GM19351 (cell line): ENCODE data around the gene RPEL1.
"Not testable (repeated sequence)": the region's sequence is repeated elsewhere in the genome, so short reads cannot be mapped to it uniquely, and the experiment has no call there.

Experiments
- ATAC-seq: cut with Tn5 transposase; IDR thresholded peaks from one replicate; pipeline ENCODE4 v1.9.1; 2021; ENCODE audit warnings: mild to moderate bottlenecking, moderate library complexity; ENCODE audit not compliant: unreplicated experiment

The RPEL1 gene

DNA sequence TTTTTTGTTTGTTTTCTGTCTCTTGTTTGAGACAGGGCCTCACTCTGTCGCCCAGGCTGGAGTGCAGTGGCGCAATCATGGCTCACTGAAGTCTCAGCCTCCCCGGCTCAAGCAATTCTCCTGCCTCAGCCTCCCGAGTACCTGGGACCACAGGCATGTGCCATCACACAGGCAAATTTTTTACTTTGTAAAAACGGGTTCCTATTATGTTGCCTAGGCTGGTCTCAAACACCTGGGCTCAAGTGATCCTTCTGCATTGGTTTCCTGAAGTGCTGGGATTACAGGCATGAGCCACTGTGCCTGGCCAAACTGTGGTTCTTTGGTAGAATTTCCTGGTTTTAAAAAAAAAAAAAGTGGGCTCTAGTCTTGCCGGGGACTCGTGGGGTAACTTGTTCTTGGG, at the start of gene RPEL1:
TSS of gene RPEL1 (plus strand) at position 301 of the 400 bp plus-strand sequence. CDS start 110 bp downstream, outside the sequence.
- not testable (repeated sequence) for ATAC-seq

DNA sequence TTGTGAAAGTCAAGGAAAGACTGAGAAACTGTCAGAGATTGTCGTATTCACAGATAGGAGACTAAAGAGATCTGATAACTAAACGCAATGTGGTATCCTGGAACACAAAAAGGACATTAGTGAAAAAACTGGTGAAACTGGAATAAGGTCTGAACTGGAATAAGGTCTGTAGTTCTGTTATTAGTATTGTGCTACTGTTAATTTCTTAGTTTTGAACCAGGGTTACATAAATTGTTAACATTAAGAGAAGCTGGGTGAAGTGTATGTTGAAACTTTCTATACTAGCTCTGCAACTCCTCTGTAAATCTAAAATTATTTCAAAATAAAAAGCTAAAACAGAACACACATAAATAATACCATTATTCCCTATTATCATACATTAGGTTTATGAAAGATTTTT, 49.2 kb upstream of the RPEL1 start:
- no peak for ATAC-seq

DNA sequence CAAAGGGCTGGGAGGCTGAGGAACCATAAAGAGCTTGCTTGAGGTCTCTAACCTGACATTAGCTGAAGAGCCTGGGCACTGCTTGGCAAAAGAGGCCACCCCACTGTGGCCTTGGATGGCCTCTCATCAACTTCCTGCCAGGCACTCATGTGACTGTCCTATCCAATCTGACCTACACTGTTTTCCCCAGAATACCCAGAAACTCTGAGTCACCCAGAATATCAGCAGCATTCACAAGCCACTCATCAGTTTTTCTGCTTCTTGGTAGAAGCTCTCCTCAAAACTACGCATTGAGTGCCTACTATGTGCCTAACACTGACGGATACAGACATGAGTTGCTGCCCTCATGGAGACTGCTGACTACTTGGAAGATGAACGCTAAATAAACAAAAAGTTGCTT, 48.5 kb upstream of the RPEL1 start:
- no peak for ATAC-seq

DNA sequence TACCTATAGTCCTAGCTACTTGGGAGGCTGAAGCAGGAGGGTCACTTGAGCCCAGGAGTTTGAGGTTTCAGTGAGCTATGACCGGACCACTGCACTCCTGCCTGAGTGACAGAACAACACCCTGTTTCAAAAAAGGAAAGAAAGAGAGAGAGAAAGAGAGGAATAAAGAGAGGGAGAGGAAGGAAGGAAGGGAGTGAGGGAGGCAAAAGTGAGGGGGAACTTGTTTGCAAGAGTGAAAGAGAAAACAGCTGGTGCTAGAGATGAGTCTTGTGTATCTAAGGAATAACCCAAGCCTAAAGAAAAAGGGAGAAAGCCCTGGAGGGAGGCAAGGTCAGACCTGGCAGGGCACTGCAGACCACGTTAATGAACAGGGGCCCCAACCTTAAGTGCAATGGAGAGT, 47.8 kb upstream of the RPEL1 start:
- no peak for ATAC-seq

DNA sequence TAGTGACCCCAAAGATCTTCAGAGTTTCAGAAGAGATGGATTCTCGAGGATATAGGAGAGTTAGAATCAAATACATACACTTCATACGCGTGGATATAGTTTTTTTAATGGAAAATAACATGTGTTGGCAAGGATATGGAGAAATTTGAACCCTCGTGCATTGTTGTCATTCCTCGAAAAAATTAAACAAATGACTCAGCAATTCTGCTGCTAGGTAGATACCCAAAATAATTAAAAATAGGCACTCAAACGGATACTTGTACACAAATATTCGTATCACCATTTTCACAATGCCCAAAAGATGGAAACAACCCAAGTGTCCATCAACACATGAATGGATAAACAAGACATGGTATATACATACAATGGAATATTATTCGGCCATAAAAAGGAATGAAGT, 47.0 kb upstream of the RPEL1 start:
- ATAC-seq: no peak

DNA sequence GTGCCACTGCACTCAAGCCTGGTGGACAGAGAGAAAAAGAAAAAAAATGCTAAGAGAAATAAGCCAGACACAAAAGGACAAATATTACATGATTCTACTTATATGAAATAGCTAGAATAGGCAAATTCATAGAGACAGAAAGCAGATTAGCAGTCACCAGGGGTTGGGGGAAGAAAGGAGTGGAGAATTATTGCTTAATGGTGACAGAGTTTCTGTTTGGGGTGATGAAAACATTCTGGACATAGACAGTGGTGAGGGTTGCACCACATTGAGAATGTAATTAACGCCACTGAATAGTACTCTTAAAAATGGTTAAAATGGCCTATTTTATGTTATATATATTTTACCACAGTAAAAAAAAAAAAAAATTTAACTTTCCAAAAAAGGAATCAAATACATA, 46.2 kb upstream of the RPEL1 start:
- no peak for ATAC-seq

DNA sequence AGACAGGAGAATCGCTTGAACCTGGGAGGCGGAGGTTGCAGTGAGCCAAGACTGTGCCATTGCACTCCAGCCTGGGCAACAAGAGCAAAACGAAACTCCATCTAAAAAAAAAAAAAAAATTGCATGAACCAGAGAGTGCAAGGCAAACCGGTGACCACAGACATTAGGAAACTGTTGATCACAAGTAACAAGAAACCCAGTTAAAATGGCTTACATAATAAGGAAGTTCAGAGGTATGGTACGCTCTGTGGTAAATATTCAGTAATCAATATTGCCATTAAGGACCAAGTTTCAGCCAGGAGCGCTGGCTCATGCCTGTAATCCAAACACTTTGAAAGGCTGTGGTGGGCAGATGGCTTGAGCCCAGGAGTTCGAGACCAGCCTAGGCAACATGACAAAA, 43.4 kb upstream of the RPEL1 start:
- no peak for ATAC-seq

DNA sequence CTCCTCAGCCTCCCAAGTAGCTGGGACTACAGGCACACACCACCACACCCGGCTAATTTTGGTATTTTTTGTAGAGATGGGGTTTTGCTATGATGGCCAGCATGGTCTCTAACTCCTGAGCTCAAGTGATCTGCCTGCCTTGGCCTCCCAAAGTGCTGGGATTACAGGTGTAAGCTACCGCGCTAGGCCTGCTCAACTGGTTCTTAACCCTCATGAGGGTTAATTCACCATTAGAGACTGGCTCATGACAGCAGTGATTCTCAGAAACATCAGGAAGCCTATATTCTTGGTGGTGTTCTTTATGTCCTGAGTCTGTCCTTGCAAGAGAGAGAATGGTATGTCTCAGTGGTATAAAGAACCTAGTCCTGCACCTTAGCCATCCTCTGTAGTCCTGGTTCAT, 42.2 kb upstream of the RPEL1 start:
- no peak for ATAC-seq

DNA sequence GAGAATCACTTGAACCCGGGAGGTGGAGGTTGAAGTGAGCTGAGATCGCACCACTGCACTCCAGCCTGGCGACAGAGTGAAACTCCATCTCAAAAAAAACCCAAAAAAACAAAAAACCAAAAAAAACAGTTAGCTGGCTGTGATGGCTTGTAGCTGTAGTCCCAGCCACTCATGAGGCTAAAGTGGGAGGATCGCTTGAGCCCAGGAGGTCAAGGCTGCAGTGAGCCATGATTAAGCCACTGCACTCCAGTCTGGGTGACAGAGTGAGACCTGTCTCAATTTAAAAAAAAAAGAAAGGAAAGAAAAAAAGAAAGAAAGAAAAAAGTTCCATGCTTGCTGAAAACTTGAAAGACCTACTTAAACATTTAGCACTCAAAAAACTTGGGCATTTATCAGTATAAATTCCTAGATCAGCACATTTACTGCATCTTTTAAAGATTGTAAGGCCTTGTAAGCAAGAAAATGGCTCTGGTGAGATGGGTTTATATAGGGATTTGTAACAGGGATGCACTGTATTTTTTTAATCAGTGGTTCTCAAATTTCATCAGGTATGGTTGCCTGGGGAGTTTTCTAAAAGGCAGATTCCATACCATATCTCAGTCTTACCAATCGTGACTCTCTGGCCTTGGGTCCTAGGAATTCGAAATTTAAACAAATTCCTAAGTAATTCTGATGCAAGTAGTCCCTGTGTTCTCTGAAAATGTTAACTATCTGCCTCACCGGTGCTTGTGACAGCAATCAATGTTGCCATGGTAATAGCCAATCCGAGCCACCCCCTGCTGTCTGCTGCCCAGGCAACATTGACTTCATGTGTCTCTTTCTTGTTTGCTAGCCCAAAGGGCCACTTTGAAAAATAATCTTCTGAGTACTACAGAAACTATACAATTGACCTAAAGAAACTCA, 41.1 kb upstream of the RPEL1 start:
- no peak for ATAC-seq

DNA sequence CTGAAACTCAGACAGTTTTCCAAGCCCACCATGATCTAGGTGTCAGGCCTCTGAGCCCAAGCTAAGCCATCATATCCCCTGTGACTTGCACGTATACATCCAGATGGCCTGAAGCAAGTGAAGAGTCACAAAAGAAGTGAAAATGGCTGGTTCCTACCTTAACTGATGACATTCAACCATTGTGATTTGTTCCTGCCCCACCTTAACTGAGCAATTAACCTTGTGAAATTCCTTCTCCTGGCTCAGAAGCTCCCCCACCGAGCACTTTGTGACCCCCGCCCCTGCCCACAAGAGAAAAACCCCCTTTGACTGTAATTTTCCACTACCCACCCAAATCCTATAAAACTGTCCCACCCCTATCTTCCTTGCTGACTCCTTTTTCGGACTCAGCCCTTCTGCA, 40.3 kb upstream of the RPEL1 start:
- ATAC-seq: not testable (repeated sequence)

DNA sequence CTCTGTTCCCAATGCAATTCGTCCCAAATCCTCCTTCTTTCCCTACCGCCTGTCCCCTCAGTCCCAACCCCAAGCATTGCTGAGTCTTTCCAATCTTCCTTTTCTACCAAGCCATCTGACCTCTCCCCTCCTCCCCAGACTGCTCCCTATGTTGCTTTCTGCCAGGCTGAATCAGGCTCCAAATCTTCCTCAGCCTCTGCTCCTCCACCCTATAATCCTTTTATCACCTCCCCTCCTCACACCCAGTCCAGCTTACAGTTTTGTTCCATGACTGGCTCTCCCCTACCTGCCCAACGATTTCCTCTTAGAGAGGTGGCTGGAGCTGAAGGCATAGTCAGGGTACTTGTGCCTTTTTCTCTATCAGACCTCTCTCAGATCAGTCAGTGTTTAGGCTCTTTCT, 39.0 kb upstream of the RPEL1 start:
- not testable (repeated sequence) for ATAC-seq

DNA sequence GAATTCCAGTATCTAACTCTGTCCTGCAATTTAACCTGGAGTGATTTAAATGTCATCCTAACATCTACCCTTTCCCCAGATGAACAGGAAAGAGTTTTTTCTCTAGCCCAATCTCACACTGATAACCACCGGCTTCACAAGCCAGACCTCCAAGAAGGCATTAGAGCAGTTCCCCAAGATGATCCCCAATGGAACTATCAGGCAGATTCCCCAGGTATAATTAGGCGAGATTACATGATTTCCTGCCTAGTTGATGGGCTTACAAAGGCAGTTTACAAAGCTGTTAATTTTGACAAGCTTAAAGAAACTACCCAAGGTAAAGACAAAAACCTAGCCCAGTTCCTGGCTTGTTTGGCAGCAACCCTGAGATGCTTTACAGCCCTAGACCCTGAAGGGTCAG, 38.5 kb upstream of the RPEL1 start:
- ATAC-seq: no peak

DNA sequence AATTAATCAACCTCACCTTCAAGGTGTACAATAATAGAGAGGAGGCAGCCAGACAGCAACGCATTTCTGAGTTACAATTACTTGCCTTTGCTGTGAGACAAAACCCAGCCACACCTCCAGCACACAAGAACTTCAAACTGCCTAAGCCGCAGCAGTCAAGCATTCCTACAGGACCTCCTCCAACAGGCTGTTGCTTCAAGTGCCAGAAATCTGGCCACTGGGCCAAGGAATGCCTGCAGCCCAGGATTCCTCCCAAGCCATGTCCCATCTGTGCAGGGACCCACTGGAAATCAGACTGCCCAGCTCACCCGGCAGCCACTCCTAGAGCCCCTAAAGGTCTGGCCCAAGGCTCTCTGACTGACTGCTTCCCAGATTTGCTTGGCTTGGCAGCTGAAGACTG, 38.0 kb upstream of the RPEL1 start:
- ATAC-seq: not testable (repeated sequence)

DNA sequence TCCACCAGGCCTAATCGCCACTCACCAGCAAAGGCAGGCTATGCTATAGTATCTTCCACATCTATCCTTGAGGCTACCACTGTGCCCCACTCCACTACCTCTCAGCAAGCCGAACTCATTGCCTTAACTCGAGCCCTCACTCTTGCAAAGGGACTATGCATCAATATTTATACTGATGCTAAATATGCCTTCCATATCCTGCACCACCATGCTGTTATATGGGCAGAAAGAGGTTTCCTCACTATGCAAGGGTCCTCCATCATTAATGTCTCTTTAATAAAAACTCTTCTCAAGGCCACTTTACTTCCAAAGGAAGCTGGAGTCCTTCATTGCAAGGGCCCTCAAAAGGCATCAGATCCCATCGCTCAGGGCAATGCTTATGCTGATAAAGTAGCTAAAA, 35.4 kb upstream of the RPEL1 start:
- not testable (repeated sequence) for ATAC-seq

DNA sequence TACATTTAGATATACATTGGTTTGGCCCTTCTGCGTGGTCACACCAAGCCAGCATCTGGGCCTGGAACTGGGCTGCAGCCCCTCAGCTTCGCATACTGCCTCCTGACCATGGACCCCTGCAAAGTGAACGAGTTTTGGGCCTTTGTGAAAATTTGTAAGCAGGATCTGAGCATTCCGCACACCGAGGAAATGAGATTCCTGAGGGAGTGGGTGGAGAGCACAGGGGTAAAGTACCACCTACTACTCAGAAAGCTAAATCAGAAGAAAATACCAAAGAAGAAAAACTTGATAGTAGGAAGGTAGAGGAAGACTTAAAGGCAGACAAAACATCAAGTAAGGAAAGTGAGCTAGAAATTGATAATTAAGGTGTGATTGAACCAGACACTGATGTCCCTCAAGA, 30.1 kb upstream of the RPEL1 start:
- ATAC-seq: no peak

DNA sequence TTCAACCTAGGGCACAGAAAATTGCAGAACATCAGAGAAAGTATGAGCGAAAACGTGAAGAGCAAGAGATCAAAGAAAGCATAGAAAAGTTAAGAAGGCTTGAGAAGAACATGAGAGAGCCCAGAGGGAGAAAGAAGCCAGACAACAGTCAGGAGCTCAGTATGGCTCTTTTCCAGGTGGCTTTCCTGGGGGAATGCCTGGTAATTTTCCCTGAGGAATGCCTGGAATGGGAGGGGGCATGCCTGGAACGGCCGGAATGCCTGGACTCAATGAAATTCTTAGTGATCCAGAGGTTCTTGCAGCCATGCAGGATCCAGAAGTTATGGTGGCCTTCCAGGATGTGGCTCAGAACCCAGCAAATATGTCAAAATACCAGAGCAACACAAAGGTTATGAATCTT, 29.3 kb upstream of the RPEL1 start:
- not testable (repeated sequence) for ATAC-seq

DNA sequence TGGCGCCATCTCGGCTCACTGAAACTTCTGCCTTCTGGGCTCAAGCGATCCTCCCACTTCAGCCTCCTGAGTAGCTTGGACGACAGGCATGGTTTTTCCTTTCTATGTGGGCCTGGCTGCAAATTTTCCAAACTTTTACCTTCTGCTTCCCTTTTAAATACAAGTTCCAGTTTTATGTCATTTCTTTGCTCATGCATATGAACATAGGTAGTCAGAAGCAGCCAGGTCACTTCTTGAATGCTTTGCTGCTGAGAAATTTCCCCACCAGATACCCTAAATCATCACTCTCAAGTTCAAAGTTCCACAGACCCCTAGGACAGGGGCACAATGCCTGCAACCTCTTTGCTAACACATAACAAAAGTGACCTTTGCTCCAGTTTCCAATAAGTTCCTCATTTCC, 21.6 kb upstream of the RPEL1 start:
- ATAC-seq: no peak

DNA sequence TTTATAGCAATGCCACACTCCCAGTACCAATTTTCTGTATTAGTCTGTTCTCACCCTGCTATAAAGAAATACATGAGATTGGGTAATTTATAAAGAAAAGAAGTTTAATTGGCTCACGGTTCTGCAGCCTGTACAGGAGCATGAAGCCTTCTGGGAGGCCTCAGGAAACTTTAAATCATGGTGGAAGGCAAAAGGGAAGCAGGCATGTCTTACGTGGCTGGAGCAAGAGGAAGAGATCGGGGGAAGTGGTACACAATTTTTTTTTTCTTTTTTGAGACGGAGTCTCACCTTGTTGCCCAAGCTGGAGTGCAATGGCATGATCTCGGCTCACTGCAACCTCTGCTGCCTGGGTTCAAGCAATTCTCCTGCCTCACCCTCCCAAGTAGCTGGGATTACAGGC, 21.0 kb upstream of the RPEL1 start:
- ATAC-seq: not testable (repeated sequence)

DNA sequence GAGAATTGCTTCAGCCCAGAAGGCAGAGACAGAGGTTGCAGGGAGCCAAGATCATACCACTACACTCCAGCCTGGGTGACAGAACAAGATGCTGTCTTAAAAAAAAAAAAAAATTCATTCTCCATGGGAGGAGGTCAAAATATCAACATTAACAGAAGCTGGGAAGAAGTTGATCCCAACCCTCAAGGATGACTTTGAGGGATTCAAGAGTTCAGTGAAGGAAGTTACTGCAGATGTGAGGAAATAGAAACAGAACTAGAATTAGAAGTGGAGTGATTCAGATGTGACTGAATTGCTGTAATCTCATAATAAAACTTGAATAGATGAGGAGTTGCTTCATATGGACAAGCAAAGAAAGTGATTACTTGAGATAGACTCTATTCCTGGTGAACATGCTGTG, 19.7 kb upstream of the RPEL1 start:
- ATAC-seq: no peak

DNA sequence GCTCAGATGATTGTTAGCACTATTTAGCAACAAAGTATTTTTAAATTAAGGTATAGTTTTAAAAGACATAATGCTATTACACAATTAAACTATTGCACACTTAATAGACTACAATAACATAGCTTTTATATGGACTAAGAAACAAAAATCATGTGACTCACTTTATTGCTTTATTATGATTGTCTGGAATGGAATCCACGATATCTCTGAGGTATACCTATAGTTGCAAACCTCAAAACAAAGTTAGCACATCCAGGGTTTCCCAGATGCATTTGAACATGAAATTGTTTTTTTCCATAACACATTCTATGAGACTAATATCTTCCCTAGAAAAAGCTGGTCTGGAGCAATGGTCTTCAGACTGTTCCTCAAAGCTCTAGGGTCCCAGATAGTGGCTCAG, 18.3 kb upstream of the RPEL1 start:
- ATAC-seq: no peak

DNA sequence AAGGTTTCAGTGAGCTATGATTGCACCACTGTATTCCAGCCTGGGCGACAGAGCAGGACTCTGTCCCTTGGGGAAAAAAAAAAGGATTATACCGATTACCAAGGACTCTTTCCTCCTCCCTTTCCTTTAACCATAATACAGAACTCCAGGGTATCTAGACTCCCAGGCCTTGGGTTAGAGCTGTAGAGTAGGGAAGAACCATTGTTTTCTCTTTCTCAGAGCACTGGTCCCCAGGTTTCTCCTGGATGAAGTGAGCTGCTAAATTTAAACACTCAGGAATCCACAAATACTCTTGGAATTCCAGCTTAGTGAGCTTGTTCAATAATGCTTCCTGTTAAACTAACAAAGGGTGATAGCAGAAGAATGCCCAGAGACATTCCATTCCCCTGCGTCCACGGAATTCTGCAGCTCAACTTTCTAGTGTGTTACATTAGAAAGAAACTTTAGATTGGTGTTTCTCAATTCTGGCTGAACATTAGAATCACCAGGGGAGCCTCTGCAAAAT, 14.6 kb upstream of the RPEL1 start:
- no peak for ATAC-seq

DNA sequence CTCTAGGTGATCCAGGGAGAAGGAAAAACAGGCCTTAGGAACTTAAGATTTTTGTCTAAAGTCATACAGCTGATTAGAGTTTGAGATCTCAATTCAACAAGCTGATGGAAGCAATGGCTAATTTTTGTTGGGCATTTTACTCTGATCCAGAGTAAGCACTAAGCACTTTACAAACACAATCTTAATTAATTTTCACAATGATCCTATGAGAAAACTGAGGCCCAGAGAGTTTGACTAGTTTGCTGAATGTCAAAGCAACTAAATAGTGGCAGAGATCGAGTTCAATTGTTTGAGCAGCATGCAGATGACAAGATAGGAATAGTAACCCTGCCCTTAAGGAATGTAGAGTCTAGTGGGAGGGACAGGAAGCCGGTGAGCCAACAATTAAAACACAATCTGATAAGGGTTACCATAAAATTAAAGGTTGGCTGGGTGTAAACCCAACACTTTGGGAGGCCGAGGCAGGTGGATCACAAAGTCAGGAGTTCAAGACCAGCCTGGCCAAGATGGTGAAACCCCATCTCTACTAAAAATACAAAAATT, 13.5 kb upstream of the RPEL1 start:
- ATAC-seq: no peak
